ENCODE measurements around the gene GRM8. TPM values are rescaled to one million over a fixed set of nuclear protein-coding genes. Genes with fewer than 3 reads are reported as not detected.

Gene GRM8
- total and polyA plus RNA-seq, 10 of the 15 experiments (the other 5 are each of a cell fraction or from before 2014, with no cell fraction given), result 0.33 to 7.1 (median 0.45) TPM; not detected in 2

GRCh38 chr7:126659124-126659523 is 593.6 kb downstream of the GRM8 start (continued):
- no peak for TF ChIP-seq ATF3 (IDR thresholded peaks at IDR 0.05; ENCODE audit: borderline replicate concordance, extremely low read depth, low read depth, low read length)
- TF ChIP-seq REST (IDR thresholded peaks at IDR 0.05; ENCODE audit: low read depth, low read length), result no peak
- peak; percentile 56; the same call in 1 of the 2 replicates for TF ChIP-seq PML (IDR thresholded peaks at IDR 0.05; ENCODE audit: low read length)
- TF ChIP-seq STAT3 (IDR thresholded peaks at IDR 0.05; ENCODE audit: low read depth, low read length), result no peak
- no peak for TF ChIP-seq POLR2A (IDR thresholded peaks at IDR 0.05; ENCODE audit: low read depth, low read length)
- TF ChIP-seq NRF1 (conservative IDR thresholded peaks at IDR 0.05; ENCODE audit: low read depth, low read length), result no peak
- TF ChIP-seq HDAC2 (IDR thresholded peaks at IDR 0.05), result no peak
- TF ChIP-seq CUX1 (IDR thresholded peaks at IDR 0.05; ENCODE audit: insufficient replicate concordance, low read depth, low read length), result peak; percentile 64
- no peak for TF ChIP-seq E2F8 (IDR thresholded peaks at IDR 0.05; ENCODE audit: low read depth, partially characterized antibody)
- TF ChIP-seq POLR2AphosphoS2 (IDR thresholded peaks at IDR 0.05; ENCODE audit: low read depth, low read length), result no peak
- no peak for TF ChIP-seq KDM1A (IDR thresholded peaks at IDR 0.05; ENCODE audit: borderline replicate concordance)
- peak; percentile 45; the same call in 1 of the 2 replicates for TF ChIP-seq ZBED1 (IDR thresholded peaks at IDR 0.05; ENCODE audit: borderline replicate concordance)
- TF ChIP-seq IKZF1 (conservative IDR thresholded peaks at IDR 0.05), result peak; percentile 92
- TF ChIP-seq ATF2 (IDR thresholded peaks at IDR 0.05; ENCODE audit: low read length), result peak; percentile 93
- TF ChIP-seq IRF5 (IDR thresholded peaks at IDR 0.05; ENCODE audit: borderline replicate concordance), result no peak

Measured in GM12878 (cell line).